Amygdala (tissue), 56 donors: ENCODE results near the gene GNA14.
"Not testable (repeated sequence)": the region's sequence is repeated elsewhere in the genome, so short reads cannot be mapped to it uniquely, and the experiment has no call there.

Source experiments
- DNase-seq, 56 donors: peaks; one replicate each; lab custom pipeline; 2025; lab: John Stamatoyannopoulos, UW

Gene GNA14

GRCh38 chr9:77498891-77499290, 149.2 kb downstream of the GNA14 start:
- DNase-seq, result no peak

GRCh38 chr9:77497322-77498198, 150.6 kb downstream of the GNA14 start:
- no peak for DNase-seq

GRCh38 chr9:77495834-77496671, 152.1 kb downstream of the GNA14 start:
- DNase-seq, result peak in 4 of 56 donors; percentile 11 to 26 (median 19)

GRCh38 chr9:77490279-77490678, 157.8 kb downstream of the GNA14 start:
- not testable (repeated sequence) for DNase-seq

GRCh38 chr9:77489405-77490163, 158.5 kb downstream of the GNA14 start:
- DNase-seq, result not testable (repeated sequence)

GRCh38 chr9:77488439-77489126, 159.5 kb downstream of the GNA14 start:
- DNase-seq, result no peak

- DNase-seq, result no peak
These were observed 161.2 kb downstream of the GNA14 start for GRCh38 chr9:77486968-77487367.

- DNase-seq, result no peak
These were observed 161.7 kb downstream of the GNA14 start for GRCh38 chr9:77486463-77486862.

- DNase-seq, result peak in 1 of 56 donors; percentile 8
These were observed 172.3 kb downstream of the GNA14 start for GRCh38 chr9:77475641-77476473.

- no peak for DNase-seq
These were observed 173.2 kb downstream of the GNA14 start for GRCh38 chr9:77474936-77475335.

GRCh38 chr9:77472646-77473045, 175.5 kb downstream of the GNA14 start:
- DNase-seq, result no peak

- DNase-seq, result no peak
These were observed 176.6 kb downstream of the GNA14 start for GRCh38 chr9:77471572-77471971.

GRCh38 chr9:77469515-77470231, 178.4 kb downstream of the GNA14 start:
- DNase-seq, result no peak

- DNase-seq, result no peak
These were observed 183.5 kb downstream of the GNA14 start for GRCh38 chr9:77464661-77465060.

- no peak for DNase-seq
These were observed 185.0 kb downstream of the GNA14 start for GRCh38 chr9:77463151-77463550.

- DNase-seq, result no peak
These were observed 186.1 kb downstream of the GNA14 start for GRCh38 chr9:77462066-77462465.

- DNase-seq, result no peak
These were observed 187.2 kb downstream of the GNA14 start for GRCh38 chr9:77460938-77461337.

- DNase-seq, result peak in 49 of 56 donors; percentile 2 to 72 (median 29)
These were observed 190.1 kb downstream of the GNA14 start for GRCh38 chr9:77457916-77458592.
